ENCODE data around the gene DUSP10. TPM values are rescaled to one million over a fixed set of nuclear protein-coding genes. Genes with fewer than 3 reads are reported as not detected.

DUSP10 gene
- total RNA-seq, 3 donors from 2014 or later: 15.5 to 33.2 (median 28.2) TPM

GRCh38 chr1:221740369-221740992, 1.4 kb downstream of the DUSP10 start:
- no peaks in the 10 kb centered on the region for H3K36me3 ChIP-seq
- peak overlapping the region in 1 of 2 donors; percentile 100 for H3K27ac ChIP-seq
- no peaks in the 10 kb centered on the region for H3K4me1 ChIP-seq
- no peaks in the 10 kb centered on the region for H3K27me3 ChIP-seq
- no peaks in the 10 kb centered on the region for H3K9me3 ChIP-seq
- peak overlapping the region; percentile 80 to 83 (median 81) for H3K4me3 ChIP-seq
- no peak for TF ChIP-seq POLR2AphosphoS5 (IDR thresholded peaks at IDR 0.05)
- TF ChIP-seq POLR2A (IDR thresholded peaks at IDR 0.05): no peak
- no peak for TF ChIP-seq CTCF (IDR thresholded peaks at IDR 0.05)
- intact Hi-C loops (cut with DNase I; ENCODE audit: low total_unique reads): no loop called here
- DNase-seq (ENCODE audit: low spot score in 2 of 2): no peak

GRCh38 chr1:221739677-221740025, 2.2 kb downstream of the DUSP10 start:
- no peaks in the 10 kb centered on the region for H3K9me3 ChIP-seq
- no peak for TF ChIP-seq CTCF (IDR thresholded peaks at IDR 0.05)
- no peak for TF ChIP-seq POLR2AphosphoS5 (IDR thresholded peaks at IDR 0.05)
- TF ChIP-seq POLR2A (IDR thresholded peaks at IDR 0.05): no peak
- DNase-seq (ENCODE audit: low spot score in 2 of 2): no peak
- no peaks in the 10 kb centered on the region for H3K4me1 ChIP-seq
- no peaks in the 10 kb centered on the region for H3K36me3 ChIP-seq
- H3K4me3 ChIP-seq: peak overlapping the region in 2 of 3 donors; percentile 80 to 81
- H3K27me3 ChIP-seq: no peaks in the 10 kb centered on the region
- intact Hi-C loops (cut with DNase I; ENCODE audit: low total_unique reads): no loop called here
- no peak overlapping the region for H3K27ac ChIP-seq

GRCh38 chr1:221739018-221739676, 2.7 kb downstream of the DUSP10 start:
- no peak for DNase-seq (ENCODE audit: low spot score in 2 of 2)
- intact Hi-C loops (cut with DNase I; ENCODE audit: low total_unique reads): no loop called here
- TF ChIP-seq POLR2AphosphoS5 (IDR thresholded peaks at IDR 0.05) (peak in 1 of 3 donors; percentile 7), CTCF (IDR thresholded peaks at IDR 0.05) (no peak), POLR2A (IDR thresholded peaks at IDR 0.05) (no peak)
- Histone ChIP-seq H3K27me3 (no peaks in the 10 kb centered on the region), H3K4me1 (no peaks in the 10 kb centered on the region), H3K9me3 (no peaks in the 10 kb centered on the region), H3K27ac (no peak overlapping the region), H3K36me3 (no peaks in the 10 kb centered on the region), H3K4me3 (peak overlapping the region in 1 of 3 donors; percentile 23)

GRCh38 chr1:221736714-221737113, 5.2 kb downstream of the DUSP10 start:
- no peak for TF ChIP-seq POLR2A (IDR thresholded peaks at IDR 0.05)
- no peak for TF ChIP-seq CTCF (IDR thresholded peaks at IDR 0.05)
- TF ChIP-seq POLR2AphosphoS5 (IDR thresholded peaks at IDR 0.05): no peak
- intact Hi-C loops (cut with DNase I; ENCODE audit: low total_unique reads): no loop called here
- no peak overlapping the region for H3K27ac ChIP-seq
- no peaks in the 10 kb centered on the region for H3K9me3 ChIP-seq
- H3K36me3 ChIP-seq: no peaks in the 10 kb centered on the region
- no peak overlapping the region for H3K4me3 ChIP-seq
- DNase-seq (ENCODE audit: low spot score in 2 of 2): no peak
- H3K4me1 ChIP-seq: no peaks in the 10 kb centered on the region
- H3K27me3 ChIP-seq: no peaks in the 10 kb centered on the region

GRCh38 chr1:221735999-221736398, 5.9 kb downstream of the DUSP10 start:
- H3K27ac ChIP-seq: no peak overlapping the region
- intact Hi-C loops (cut with DNase I; ENCODE audit: low total_unique reads): no loop called here
- H3K4me3 ChIP-seq: no peak overlapping the region
- H3K36me3 ChIP-seq: no peaks in the 10 kb centered on the region
- TF ChIP-seq POLR2AphosphoS5 (IDR thresholded peaks at IDR 0.05) (no peak), POLR2A (IDR thresholded peaks at IDR 0.05) (no peak)
- DNase-seq (ENCODE audit: low spot score in 2 of 2): no peak
- H3K4me1 ChIP-seq: no peaks in the 10 kb centered on the region
- no peaks in the 10 kb centered on the region for H3K27me3 ChIP-seq
- no peaks in the 10 kb centered on the region for H3K9me3 ChIP-seq
